Fibroblast of skin of abdomen (primary cell): ENCODE data around the gene KIAA1671.
"Not testable (repeated sequence)": the region's sequence is repeated elsewhere in the genome, so short reads cannot be mapped to it uniquely, and the experiment has no call there.

ENCODE experiments used
- DNase-seq: peaks from one replicate; pipeline ENCODE4 v3.0.0-alpha.2; 2013

Gene KIAA1671

GRCh38 chr22:25206998-25207397, 254.5 kb downstream of the KIAA1671 start:
- DNase-seq = no peak

GRCh38 chr22:25207553-25208157, 255.1 kb downstream of the KIAA1671 start:
- DNase-seq = no peak

DNA sequence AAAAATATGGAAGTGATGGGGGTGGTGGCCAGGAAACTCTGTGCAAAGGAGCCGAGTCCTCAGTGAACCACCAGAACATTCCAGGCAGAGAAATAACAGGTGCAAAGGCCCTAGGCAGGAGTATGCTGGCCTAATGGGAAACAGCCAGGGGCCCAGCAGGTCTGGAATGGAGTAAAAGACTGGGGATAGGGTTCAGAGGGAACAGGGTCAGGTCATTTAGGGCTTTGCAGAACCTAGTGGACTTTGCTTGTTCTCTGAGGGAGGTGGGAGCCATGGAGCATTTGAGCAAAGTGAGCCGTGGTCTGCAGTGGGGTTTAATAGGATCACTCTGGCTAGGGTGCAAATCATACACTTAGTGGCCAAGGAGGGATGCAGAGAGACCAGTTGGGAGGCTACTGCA, 255.8 kb downstream of the KIAA1671 start:
- DNase-seq = no peak

DNA sequence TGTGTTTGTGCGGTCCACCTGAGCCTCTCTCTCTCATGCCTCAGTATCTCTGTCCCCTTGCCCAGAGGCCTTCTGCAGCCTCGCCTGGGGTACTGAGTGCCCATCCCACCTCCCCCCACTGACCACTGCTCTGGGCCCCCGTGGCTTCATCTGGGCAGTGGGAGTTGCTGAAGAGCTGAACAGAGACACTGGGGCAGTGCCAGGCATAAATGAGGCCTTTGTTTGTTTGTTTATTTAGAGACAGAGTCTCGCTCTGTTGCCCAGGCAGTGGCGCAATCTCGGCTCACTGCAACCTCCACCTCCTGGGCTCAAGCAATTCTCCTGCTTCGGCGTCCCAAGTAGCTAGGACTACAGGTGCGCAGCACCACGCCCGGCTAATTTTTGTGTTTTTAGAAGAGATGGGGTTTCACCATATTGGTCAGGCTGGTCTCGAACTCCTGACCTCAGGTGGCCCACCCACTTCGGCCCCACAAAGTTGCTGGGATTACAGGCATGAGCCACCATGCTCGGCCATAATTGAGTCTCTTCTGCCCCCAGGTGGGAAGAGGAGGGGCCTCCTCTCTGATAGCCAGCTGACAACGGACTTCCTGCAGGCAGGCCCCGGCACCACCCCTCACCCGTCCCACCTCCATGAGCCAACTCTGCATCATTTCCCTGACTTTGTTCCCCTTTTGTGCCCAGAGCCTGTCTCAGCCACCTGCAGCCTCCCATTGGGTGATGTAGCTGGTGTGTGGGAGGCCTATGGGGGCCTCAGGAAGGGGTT, 256.4 kb downstream of the KIAA1671 start:
- no peak for DNase-seq

DNA sequence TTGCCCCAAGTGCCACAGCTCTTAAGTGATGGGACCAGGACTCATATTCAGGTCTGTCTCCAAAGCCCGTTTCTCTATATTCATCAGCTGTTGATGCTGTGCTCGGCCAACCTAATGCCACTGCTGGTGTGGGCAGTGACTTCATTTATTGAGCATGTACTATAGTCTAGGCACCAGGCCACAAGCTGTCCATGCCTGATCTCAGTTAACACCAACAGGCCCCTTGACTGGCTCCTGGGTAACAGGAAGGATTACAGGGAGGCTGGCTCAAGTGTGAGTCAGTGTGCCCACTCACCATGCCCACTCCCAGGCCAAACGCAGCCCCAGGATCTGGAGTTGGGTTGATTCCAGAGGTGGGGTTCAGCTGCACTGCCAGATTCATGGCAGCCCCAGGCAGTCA, 258.3 kb downstream of the KIAA1671 start:
- DNase-seq = no peak

GRCh38 chr22:25212337-25212736, 259.8 kb downstream of the KIAA1671 start:
- DNase-seq = no peak

GRCh38 chr22:25213221-25213620, 260.7 kb downstream of the KIAA1671 start:
- no peak for DNase-seq

DNA sequence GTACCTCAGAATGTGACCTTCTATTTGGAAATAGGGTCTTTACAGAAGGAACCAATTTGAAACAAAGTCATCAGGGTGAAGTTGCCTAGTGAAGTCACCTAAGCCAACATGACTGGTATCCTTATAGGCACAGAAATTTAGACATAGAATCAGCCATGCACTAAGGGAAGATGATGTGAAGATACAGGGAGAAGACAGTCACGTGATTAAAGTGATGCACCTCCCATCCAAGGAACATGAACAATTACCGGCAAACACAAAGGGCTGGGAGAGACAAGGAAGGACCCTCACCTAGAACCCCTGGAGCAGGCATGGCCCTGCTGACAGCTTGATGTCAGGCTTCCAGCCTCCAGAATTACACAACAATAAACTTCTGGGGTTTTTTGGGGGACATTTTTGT, 263.7 kb downstream of the KIAA1671 start:
- DNase-seq = no peak

DNA sequence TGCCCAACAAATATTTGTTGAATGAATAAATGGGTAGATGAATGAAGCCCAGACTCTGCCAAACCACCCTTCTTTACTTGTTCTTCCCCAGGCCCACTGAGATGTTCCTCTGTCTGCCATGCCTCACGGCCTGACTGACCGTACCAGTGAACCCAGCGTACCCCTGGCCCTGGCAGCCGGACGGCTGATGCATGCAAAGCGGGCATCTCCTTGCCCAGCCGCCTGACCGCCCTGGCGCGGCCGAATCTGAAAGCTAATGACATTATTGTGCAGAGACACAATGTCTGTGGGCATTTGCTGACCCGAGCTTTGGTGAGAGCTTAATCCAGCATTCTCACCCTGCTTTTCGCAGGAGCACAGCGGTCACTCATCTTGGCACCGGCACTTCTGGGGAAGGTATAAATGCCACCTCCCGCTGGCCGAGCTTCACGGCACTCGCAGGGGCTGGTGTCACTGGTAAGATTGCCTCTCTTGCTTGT, 266.7 kb downstream of the KIAA1671 start, which contains the start of gene CRYBB2:
CRYBB2 (plus strand) TSS at position 429 of the 479 bp plus-strand sequence. CDS start 1,791 bp downstream, outside the sequence.
- DNase-seq = no peak

DNA sequence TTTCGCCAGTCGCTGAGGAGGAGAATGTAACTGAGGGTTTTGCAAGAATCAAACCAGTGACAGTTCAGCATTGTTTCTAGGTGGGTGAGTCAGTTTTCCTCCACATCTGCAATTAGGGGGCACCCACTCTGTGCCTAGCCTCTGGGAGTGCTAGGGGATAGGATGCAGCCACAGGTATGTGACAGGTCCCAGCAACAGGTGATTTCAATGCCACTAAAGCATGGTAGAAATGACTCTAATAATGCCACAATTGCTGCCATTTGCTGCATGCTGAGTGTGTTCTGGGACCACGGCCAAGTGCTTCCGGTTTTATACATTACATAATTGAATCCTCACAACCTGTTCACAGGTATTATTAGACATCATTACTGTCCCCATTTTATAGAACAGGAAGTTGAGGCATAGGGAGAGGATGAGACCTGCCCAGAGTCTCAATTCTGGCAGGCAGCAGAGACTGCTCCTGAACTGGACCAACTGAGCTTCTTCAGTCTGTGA, 267.5 kb downstream of the KIAA1671 start:
- DNase-seq = no peak

- DNase-seq = no peak
Observed at GRCh38 chr22:25221790-25222189, 269.3 kb downstream of the KIAA1671 start.

- DNase-seq = no peak
Observed at GRCh38 chr22:25223269-25223850, 270.8 kb downstream of the KIAA1671 start.

GRCh38 chr22:25228822-25229221, 276.3 kb downstream of the KIAA1671 start:
- DNase-seq = no peak

GRCh38 chr22:25230760-25231159, 278.2 kb downstream of the KIAA1671 start:
- DNase-seq = not testable (repeated sequence)

- DNase-seq = no peak
Observed at GRCh38 chr22:25232301-25232700, 279.8 kb downstream of the KIAA1671 start.

GRCh38 chr22:25233706-25234105, 281.2 kb downstream of the KIAA1671 start:
- not testable (repeated sequence) for DNase-seq

- peak; percentile 64 for DNase-seq
Observed at GRCh38 chr22:25235547-25236290, 283.2 kb downstream of the KIAA1671 start.

DNA sequence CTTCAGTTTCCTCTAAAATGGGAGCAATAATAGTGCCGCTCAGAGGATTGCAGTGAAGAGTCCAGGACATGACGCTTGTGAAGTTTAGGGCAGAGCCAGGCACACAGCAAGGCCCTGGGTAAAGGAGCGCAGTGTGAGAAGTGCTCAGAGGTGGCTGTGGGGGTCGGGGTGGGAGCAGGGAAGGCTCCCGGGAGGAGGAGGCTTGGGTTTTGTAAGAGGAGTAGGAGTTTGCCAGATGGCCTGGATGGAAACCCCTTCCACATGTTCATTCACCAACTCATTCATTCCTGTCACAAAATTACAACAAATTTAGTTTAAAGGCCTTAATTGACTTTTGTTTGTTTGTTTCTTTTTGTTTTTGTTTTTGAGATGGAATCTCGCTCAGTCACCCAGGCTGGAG, 283.9 kb downstream of the KIAA1671 start:
- no peak for DNase-seq

- DNase-seq = no peak
Observed at GRCh38 chr22:25237503-25237902, 285.0 kb downstream of the KIAA1671 start.

GRCh38 chr22:25238058-25238457, 285.5 kb downstream of the KIAA1671 start:
- DNase-seq = not testable (repeated sequence)
